Aorta (tissue), 5 donors: ENCODE measurements around the gene MGAT4C. TPM values are rescaled to one million over a fixed set of nuclear protein-coding genes. Genes with fewer than 3 reads are reported as not detected.
"Not testable (repeated sequence)": the region's sequence is repeated elsewhere in the genome, so short reads cannot be mapped to it uniquely, and the experiment has no call there.

ENCODE experiments used
- ATAC-seq: fragments of 200-7000 bp; cut with Tn5 transposase; one replicate; pipeline ENCODE4 v1.9.1; 2022; ENCODE audit warnings: moderate library complexity; ENCODE audit not compliant: low FRiP score
- DNase-seq, 2 donors: peaks; one replicate each; pipeline ENCODE4 v3.0.0-alpha.2; 2020
- H3K27ac ChIP-seq, 2 donors: one replicate each; pipeline ENCODE4 v1.5.1; 2013; ENCODE audit warnings: low read length in 2 of 2, mild to moderate bottlenecking in 2 of 2, moderate library complexity in 2 of 2, control low read depth in 1 of 2, inconsistent platforms in 1 of 2, low read depth in 1 of 2
- H3K27me3 ChIP-seq, 2 donors: one replicate each; pipeline ENCODE4 v1.6.1; 2013; ENCODE audit warnings: control low read depth in 1 of 2, low read length in 1 of 2, mild to moderate bottlenecking in 1 of 2, moderate library complexity in 1 of 2; ENCODE audit not compliant: insufficient read depth in 2 of 2, control insufficient read depth in 1 of 2
- H3K36me3 ChIP-seq, 2 donors: one replicate each; pipeline ENCODE4 v1.6.1; 2013; ENCODE audit warnings: control low read depth in 1 of 2, low read length in 1 of 2, mild to moderate bottlenecking in 1 of 2; ENCODE audit not compliant: insufficient read depth in 2 of 2, control insufficient read depth in 1 of 2
- H3K4me1 ChIP-seq, 2 donors: one replicate each; pipeline ENCODE4 v1.6.1; 2013; ENCODE audit warnings: low read length in 2 of 2, control low read depth in 1 of 2, mild to moderate bottlenecking in 1 of 2, moderate library complexity in 1 of 2; ENCODE audit not compliant: insufficient read depth in 2 of 2, control insufficient read depth in 1 of 2
- H3K4me3 ChIP-seq, 2 donors: one replicate each; pipeline ENCODE4 v1.5.1; 2013; ENCODE audit warnings: low read length in 2 of 2, control low read depth in 1 of 2, mild to moderate bottlenecking in 1 of 2
- H3K9me3 ChIP-seq: one replicate; pipeline ENCODE4 v1.6.1; 2013; ENCODE audit warnings: mild to moderate bottlenecking, low read length; ENCODE audit not compliant: control insufficient read depth
- WGBS, 2 donors: extraction: QIAGEN DNeasy Blood & Tissue Kit; methylation state at CpG; one replicate each; pipeline ENCODE4 v1.1.7; 2013; 5-methylcytosine and 5-hydroxymethylcytosine counted together
- intact Hi-C, 2 donors: fragments of 100-400 bp; cut with DNase I; formaldehyde crosslinking; loops; one replicate each; pipeline versions ENCODE4 v1.14.2 to v1.15.0; 2022
- polyA plus RNA-seq, 2 donors: library from polyadenylated mRNA; stranded (reverse); fragments of 200-250 nt; gene quantifications; one replicate each; pipeline ENCODE4 v1.2.3, GENCODE V29; 2013
- total RNA-seq, 2 donors: library from RNA; stranded (reverse); fragmentation: NEBNext Ultra II Directional; extraction: Animal tissue kit (Norgen Biotek cat#: 25700); gene quantifications; one replicate each; pipeline ENCODE4 v1.2.1, GENCODE V29; 2021
- donor health status: healthy with polysubstance abuse.
- donor health status: Bipolar disorder and iron deficiency.
- donor health status: DM: no; HTN: no; CAD: no.
- donor health status: DM: no; HTN: no; CAD: no.
- donor health status: DM: yes; HTN: yes; CAD: no.

Gene MGAT4C
- total and polyA plus RNA-seq, 4 donors = 0.03 to 1.0 (median 0.68) TPM; not detected in 1

DNA sequence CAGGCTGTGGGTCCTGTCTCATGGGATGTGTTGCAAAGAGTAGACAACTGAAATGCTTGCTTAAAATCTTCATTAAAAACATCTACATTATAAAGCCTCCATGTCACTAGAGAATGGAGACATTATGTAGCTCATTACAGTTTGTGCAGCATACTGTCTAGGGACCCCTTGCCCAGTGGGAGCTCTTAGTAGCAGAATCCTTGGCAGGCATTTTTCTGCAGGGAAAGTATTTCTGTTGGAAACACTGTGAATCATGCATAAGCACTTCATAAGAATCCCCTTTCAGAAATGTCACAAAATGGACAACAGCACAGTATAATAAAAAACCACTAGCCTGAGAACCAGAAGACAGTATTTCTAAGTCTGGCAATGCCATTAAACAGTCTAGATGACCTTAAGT lies 174.3 kb downstream of the MGAT4C start:
- H3K4me3 ChIP-seq = no peak overlapping the region
- intact Hi-C loops = no loop called here
- no peaks in the 10 kb centered on the region for H3K36me3 ChIP-seq
- ATAC-seq (no peak), DNase-seq (no peak)
- H3K4me1 ChIP-seq = no peaks in the 10 kb centered on the region
- no peaks in the 10 kb centered on the region for H3K9me3 ChIP-seq
- H3K27me3 ChIP-seq = no peaks in the 10 kb centered on the region
- H3K27ac ChIP-seq = no peak overlapping the region

DNA sequence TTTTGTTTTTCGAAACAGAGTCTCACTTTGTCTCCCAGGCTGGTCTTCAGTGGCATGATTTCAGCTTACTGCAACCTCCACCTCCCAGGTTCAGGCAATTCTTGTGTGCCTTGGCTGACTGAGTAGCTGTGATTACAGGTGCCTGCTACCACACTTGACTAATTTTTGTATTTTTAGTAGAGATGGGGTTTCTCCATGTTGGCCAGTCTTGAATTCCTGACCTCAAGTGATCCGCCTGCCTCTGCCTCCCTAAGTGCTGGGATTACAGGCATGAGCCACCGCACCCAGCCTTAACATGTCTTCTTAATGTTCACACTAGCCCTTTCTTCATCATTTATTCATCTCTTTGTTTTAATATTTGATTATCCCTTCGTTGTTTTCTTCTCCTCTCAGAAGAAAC lies 197.1 kb downstream of the MGAT4C start:
- H3K27ac ChIP-seq, H3K9me3 ChIP-seq, ATAC-seq, H3K36me3 ChIP-seq, DNase-seq, H3K4me1 ChIP-seq, H3K27me3 ChIP-seq, intact Hi-C loops, H3K4me3 ChIP-seq: not testable (repeated sequence)
- WGBS, 2 donors = 87 to 90% methylated on average over 4 of the region's 4 CpGs

DNA sequence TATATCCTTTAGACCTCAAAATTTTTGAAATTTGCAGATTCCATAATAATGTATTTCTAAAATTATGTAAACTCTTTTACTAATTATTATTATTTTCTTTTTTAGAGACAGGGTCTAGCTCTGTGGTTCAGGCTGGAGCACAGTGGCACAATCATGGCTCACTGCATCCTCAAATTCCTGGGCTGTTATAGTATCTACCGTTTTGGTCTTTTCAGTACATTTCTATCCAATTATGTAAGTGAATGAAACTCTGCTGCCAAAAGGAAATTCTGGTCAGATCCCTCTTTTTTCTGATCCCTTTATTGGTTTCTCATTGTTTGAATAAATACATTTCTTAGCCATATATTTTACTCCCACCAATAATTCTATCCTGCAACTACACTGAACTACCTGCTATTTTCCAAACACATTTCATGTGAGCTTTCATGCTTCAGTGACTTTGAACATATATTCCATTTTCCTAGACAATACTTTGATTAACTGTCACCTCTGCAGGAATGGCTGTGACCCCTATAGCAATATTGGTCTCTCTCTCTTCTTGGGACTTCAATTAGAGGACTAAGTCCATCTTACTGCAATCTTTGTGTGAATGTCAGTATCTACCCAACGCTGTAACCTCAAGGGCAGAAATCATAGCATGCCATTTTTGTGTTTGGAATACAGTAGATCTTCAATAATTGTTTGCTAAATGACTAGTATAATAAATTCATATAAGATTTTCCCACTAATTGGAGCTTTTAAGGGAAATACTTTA lies 198.9 kb downstream of the MGAT4C start:
- Histone ChIP-seq H3K36me3 (no peaks in the 10 kb centered on the region), H3K4me3 (no peak overlapping the region), H3K4me1 (no peaks in the 10 kb centered on the region), H3K27ac (no peak overlapping the region), H3K9me3 (no peaks in the 10 kb centered on the region), H3K27me3 (no peaks in the 10 kb centered on the region)
- ATAC-seq (no peak), DNase-seq (no peak)
- 20 to 22% methylated on average over 2 of the region's 2 CpGs for WGBS, 2 donors
- intact Hi-C loops = no loop called here

DNA sequence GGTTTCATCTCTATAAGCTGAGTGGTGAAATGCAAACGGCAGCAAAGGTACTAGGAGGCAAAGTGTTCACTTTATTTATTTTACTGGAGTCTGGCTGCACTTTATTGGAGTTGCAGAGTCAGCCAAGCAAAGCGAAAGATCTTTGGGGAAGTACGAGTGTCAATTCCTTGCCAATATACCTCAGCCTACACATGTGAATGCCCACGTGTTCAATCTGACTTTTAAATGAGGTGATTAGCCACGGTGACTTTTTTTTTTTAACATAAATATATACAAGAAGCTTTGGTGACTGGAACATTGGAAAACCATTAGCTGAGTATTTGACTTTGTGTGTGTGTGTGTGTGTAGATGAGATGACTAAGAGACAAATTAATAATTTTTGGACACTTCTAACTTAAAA lies 203.3 kb downstream of the MGAT4C start:
- intact Hi-C loops = no loop called here
- Histone ChIP-seq H3K36me3 (no peaks in the 10 kb centered on the region), H3K4me1 (no peaks in the 10 kb centered on the region), H3K4me3 (no peak overlapping the region), H3K27me3 (no peaks in the 10 kb centered on the region), H3K27ac (no peak overlapping the region), H3K9me3 (no peaks in the 10 kb centered on the region)
- DNase-seq = no peak
- WGBS, 2 donors = 20 to 28% methylated on average over 5 of the region's 5 CpGs
- no peak for ATAC-seq

DNA sequence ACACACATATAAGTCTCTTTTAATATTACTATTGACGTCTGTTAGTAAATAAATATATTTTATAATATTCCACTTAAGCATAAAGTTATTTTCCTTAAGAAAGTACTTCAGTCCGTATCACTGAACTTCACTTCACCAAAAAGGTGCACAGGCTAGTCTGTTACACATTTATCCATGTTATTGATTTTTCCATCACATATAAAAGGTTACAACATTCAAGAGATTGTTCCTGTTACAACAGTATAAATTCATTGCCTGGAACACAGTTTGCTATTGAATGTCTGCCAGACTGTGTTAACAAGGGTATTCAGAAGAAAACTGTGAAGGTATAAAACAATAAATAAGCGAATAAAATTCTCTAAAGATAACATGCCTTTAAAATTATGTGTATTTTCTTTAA lies 206.2 kb downstream of the MGAT4C start:
- Histone ChIP-seq H3K36me3 (no peaks in the 10 kb centered on the region), H3K9me3 (no peaks in the 10 kb centered on the region), H3K27me3 (no peaks in the 10 kb centered on the region), H3K27ac (no peak overlapping the region), H3K4me1 (no peaks in the 10 kb centered on the region), H3K4me3 (no peak overlapping the region)
- no peak for DNase-seq
- intact Hi-C loops = no loop called here
- 73 to 78% methylated on average over 3 of the region's 3 CpGs for WGBS, 2 donors
- no peak for ATAC-seq

DNA sequence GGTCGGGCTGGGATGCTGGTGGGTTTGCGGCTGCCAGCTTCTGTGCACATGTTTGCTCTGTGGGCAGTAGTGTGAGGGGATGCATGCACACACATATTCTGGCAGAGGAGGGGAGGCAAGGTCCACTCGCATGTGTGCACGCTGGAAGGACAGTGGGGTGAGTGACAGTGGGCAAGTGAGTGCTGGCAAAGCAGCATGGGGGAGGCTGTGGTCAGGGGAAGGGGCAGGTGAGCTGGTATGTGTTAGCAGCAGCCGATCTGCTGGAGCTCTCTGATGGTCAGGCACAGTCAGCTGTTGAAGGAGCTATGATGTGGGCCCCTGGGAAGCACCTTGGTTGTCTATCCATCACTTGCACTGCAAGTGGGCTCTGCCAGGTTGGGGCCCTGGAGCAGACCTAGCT lies 211.8 kb downstream of the MGAT4C start:
- no peaks in the 10 kb centered on the region for H3K27me3 ChIP-seq
- 91 to 92% methylated on average over 5 of the region's 5 CpGs for WGBS, 2 donors
- ATAC-seq (no peak), DNase-seq (no peak)
- no peak overlapping the region for H3K27ac ChIP-seq
- no peaks in the 10 kb centered on the region for H3K36me3 ChIP-seq
- H3K9me3 ChIP-seq = no peaks in the 10 kb centered on the region
- no peak overlapping the region for H3K4me3 ChIP-seq
- intact Hi-C loops = no loop called here
- no peaks in the 10 kb centered on the region for H3K4me1 ChIP-seq

DNA sequence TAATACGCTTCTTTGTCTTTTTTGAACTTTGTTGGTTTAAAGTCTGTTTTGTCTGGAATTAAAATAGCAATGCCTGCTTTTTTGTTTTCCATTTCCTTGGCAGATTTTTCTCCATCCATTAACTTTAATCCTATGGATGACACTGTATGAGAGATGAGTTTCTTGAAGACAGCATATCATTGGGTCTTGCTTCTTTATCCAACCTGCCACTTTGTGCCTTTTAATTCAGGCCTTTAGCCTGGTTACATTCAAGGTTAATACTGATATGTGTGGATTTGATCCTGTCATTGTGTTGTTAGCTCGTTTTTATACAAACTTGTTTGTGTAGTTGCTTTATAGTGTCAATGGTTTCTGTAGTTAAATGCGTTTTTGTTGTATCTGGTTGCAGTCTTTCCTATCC lies 214.1 kb downstream of the MGAT4C start:
- H3K9me3 ChIP-seq = no peaks in the 10 kb centered on the region
- H3K4me3 ChIP-seq = no peak overlapping the region
- intact Hi-C loops = no loop called here
- ATAC-seq (no peak), DNase-seq (no peak)
- no peaks in the 10 kb centered on the region for H3K36me3 ChIP-seq
- no peak overlapping the region for H3K27ac ChIP-seq
- H3K4me1 ChIP-seq = no peaks in the 10 kb centered on the region
- WGBS, 2 donors = 80 to 84% methylated on average over 3 of the region's 3 CpGs
- no peaks in the 10 kb centered on the region for H3K27me3 ChIP-seq

DNA sequence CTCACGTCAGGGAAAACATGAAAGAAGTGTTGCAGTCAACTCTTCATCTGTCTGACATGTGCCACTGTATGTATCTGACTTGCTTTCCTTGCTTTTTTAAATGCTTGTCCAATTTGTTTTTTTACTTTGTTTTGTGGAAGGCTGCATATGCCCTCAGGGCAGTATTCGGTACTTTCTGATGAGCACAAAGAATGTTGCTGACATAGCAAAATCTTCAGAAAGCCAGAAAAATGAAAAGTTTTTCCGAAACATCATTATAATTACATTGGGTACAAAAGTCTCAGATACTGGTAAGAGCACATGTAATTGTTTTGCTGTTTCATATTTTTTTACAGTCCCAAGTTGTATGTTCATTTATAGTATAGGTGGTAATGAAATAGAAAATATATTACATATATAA lies 237.8 kb downstream of the MGAT4C start:
- H3K27me3 ChIP-seq = peaks cover 0 to 2% of the 10 kb centered on the region in 2 donors
- H3K4me1 ChIP-seq = no peaks in the 10 kb centered on the region
- H3K27ac ChIP-seq = no peak overlapping the region
- H3K4me3 ChIP-seq = no peak overlapping the region
- ATAC-seq (no peak), DNase-seq (no peak)
- 49 to 65% methylated on average over 3 of the region's 3 CpGs for WGBS, 2 donors
- H3K9me3 ChIP-seq = no peaks in the 10 kb centered on the region
- no peaks in the 10 kb centered on the region for H3K36me3 ChIP-seq
- intact Hi-C loops = no loop called here

DNA sequence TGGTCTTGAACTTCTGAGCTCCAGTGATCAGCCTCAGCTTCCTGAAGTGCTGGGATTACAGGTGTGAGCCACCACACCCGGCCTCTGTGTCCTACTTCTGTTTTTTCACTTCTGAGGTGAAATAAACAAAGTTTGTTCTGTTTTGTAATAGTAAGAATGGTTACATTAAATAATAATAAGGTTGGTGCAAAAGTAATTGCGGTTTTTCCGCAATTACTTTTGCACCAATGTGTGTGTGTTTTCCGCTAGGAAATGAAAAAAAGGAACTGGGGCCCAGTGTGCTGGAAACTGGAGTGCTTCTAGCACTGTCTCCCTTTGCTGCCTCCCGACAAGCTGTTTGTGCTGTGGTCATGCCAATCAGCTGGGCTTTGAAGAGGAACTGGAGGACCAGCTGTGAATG lies 241.2 kb downstream of the MGAT4C start:
- no peaks in the 10 kb centered on the region for H3K9me3 ChIP-seq
- no peaks in the 10 kb centered on the region for H3K4me1 ChIP-seq
- intact Hi-C loops = no loop called here
- H3K27me3 ChIP-seq = peaks cover 0 to 2% of the 10 kb centered on the region in 2 donors
- ATAC-seq (no peak), DNase-seq (no peak)
- WGBS, 2 donors = 87 to 91% methylated on average over 5 of the region's 5 CpGs
- H3K36me3 ChIP-seq = no peaks in the 10 kb centered on the region
- H3K4me3 ChIP-seq = no peak overlapping the region
- H3K27ac ChIP-seq = no peak overlapping the region
